K562 (cell line): ENCODE measurements around the gene GLRA3.

Source experiments
- ATF7 ChIP-seq: fragments of 450-650 bp; IDR thresholded peaks from 2 replicates; pipeline ENCODE4 v1.7.1; 2014; ENCODE audit warnings: mild to moderate bottlenecking, moderate library complexity
- CTCF ChIP-seq, 3 experiments: IDR thresholded peaks in 2 of 3; conservative IDR thresholded peaks in 1 of 3; 2 replicates each; pipeline ENCODE4 v1.5.1; 2011 to 2012; ENCODE audit warnings: low read length in 3 of 3, mild to moderate bottlenecking in 3 of 3, control low read depth in 2 of 3, improper control_type of control experiment in 1 of 3, inconsistent platforms in 1 of 3, low read depth in 1 of 3, mixed read lengths in 1 of 3, moderate library complexity in 1 of 3; ENCODE audit not compliant: insufficient read depth in 2 of 3
- DACH1 ChIP-seq: fragments of 450-650 bp; IDR thresholded peaks from 2 replicates; pipeline ENCODE4 v1.6.1; 2018; ENCODE audit not compliant: partially characterized antibody
- NBN ChIP-seq: fragments of 450-650 bp; IDR thresholded peaks from 2 replicates; pipeline ENCODE4 v1.6.1; 2016; ENCODE audit warnings: low read depth, mild to moderate bottlenecking
- TFAP4 ChIP-seq: sonication (generic); formaldehyde crosslinking; IDR thresholded peaks from 2 replicates; pipeline ENCODE4 v1.8.0; 2022; ENCODE audit warnings: missing genetic modification reagents, mild to moderate bottlenecking, moderate library complexity, borderline replicate concordance
- ZNF140 ChIP-seq: fragments of 250-450 bp; sonication (Bioruptor Pico); IDR thresholded peaks from 2 replicates; pipeline ENCODE4 v1.8.0; 2021; ENCODE audit warnings: moderate library complexity, mild to moderate bottlenecking, inconsistent platforms

GRCh38 chr4:174593701-174594100 lies 235.3 kb downstream of the GLRA3 start:
- no peak for TF ChIP-seq CTCF (IDR thresholded peaks at IDR 0.05 in 2 of 3, conservative IDR thresholded peaks at IDR 0.05 in 1 of 3; ENCODE audit: insufficient read depth in 2 of 3, low read depth in 1 of 3, low read length in 3 of 3)
- no peak for TF ChIP-seq ATF7
- TF ChIP-seq TFAP4 = no peak
- no peak for TF ChIP-seq DACH1
- TF ChIP-seq NBN = no peak
- no peak for TF ChIP-seq ZNF140 (CRISPR knock-in tag)
